Measurements from ENCODE around the gene FAM234B. TPM values are rescaled to one million over a fixed set of nuclear protein-coding genes. Genes with fewer than 3 reads are reported as not detected.

The FAM234B gene
- total RNA-seq, 4 donors from 2014 or later = 1.8 to 3.5 (median 2.5) TPM

DNA sequence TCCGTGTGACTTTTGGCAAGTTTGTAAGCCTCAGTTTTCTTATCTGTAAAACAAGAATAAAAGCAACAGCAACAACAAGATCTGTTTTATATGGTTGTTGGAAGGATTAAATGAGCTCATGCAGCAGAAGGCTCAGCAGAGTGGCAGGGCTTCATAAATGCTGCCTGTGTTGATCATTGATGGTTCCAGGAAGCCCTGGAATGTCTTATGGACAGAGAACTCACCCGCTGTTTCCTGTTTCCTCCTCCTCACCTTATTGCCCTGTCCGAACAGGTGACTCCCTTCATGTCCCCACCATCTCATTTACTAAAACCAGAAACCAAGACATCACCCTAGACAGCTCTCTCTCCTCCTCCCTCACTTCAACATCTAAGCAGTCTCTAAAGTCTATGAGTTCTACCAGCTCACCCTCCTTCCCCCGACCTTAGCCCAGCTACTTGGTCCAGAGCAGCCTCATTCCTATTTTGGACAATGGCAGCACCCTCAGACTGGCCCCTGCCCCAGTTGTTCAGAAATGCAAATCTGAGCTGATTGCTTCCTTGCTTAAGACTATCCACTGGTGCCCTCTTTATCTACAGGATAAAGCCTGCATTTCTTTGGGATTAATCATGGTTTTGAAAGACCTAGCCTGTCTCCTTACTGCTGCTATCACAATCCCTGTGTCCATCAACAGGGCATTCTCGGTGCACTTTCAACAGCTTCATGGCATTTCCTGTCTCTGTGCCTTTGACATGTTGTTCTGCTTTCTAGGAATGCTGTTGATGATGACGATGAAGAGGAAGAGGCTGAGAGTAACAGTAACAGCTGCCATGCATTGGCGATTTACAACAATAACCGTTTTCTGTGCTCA is 80.7 kb downstream of the FAM234B start:
- no peak for TF ChIP-seq POLR2A (IDR thresholded peaks at IDR 0.05)
- TF ChIP-seq, protein P1, sequence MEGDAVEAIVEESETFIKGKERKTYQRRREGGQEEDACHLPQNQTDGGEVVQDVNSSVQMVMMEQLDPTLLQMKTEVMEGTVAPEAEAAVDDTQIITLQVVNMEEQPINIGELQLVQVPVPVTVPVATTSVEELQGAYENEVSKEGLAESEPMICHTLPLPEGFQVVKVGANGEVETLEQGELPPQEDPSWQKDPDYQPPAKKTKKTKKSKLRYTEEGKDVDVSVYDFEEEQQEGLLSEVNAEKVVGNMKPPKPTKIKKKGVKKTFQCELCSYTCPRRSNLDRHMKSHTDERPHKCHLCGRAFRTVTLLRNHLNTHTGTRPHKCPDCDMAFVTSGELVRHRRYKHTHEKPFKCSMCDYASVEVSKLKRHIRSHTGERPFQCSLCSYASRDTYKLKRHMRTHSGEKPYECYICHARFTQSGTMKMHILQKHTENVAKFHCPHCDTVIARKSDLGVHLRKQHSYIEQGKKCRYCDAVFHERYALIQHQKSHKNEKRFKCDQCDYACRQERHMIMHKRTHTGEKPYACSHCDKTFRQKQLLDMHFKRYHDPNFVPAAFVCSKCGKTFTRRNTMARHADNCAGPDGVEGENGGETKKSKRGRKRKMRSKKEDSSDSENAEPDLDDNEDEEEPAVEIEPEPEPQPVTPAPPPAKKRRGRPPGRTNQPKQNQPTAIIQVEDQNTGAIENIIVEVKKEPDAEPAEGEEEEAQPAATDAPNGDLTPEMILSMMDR (IDR thresholded peaks at IDR 0.05 in 4 of 5, conservative IDR thresholded peaks at IDR 0.05 in 1 of 5) = no peak
- Histone ChIP-seq H3K27me3 (no peaks in the 10 kb centered on the region), H3K27ac (no peak overlapping the region), H3K36me3 (no peaks in the 10 kb centered on the region), H3K9me3 (no peaks in the 10 kb centered on the region), H3K4me1 (no peaks in the 10 kb centered on the region), H3K4me3 (no peak overlapping the region)
- intact Hi-C loops (cut with DNase I; ENCODE audit: low total_unique reads) (no loop called here), in situ Hi-C loops (cut with MboI; ENCODE audit: low sequenced_read_pairs in 4 of 4) (no loop called here)
- DNase-seq = no peak
- no peak for ATAC-seq

DNA sequence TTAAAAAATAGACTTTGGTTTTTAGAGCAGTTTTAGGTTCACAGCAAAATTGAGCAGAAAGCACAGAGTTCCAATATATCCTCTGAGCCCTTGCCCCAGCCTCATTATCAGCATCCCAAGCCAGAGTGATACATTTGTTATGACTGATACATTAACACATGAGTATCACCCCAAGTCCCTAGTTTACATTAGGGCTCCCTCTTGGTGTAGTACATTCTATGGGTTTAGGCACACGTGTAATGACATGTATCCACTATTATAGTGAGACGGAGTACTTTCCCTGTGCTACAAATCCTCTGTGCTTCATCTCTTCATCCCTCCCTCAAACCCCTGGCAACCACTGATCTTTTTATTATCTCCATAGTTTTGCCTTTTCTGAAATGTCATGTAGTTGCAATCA is 81.8 kb downstream of the FAM234B start:
- no peak for DNase-seq
- TF ChIP-seq, protein P1 (IDR thresholded peaks at IDR 0.05 in 4 of 5, conservative IDR thresholded peaks at IDR 0.05 in 1 of 5) = no peak
- TF ChIP-seq POLR2A (IDR thresholded peaks at IDR 0.05) = no peak
- H3K4me3 ChIP-seq = no peak overlapping the region
- H3K27ac ChIP-seq = no peak overlapping the region
- intact Hi-C loops (cut with DNase I; ENCODE audit: low total_unique reads) = no loop called here
- ATAC-seq = no peak
- no peaks in the 10 kb centered on the region for H3K4me1 ChIP-seq
- no peaks in the 10 kb centered on the region for H3K27me3 ChIP-seq
- no peaks in the 10 kb centered on the region for H3K36me3 ChIP-seq
- in situ Hi-C loops (cut with MboI; ENCODE audit: low sequenced_read_pairs in 4 of 4) = no loop called here
- H3K9me3 ChIP-seq = no peaks in the 10 kb centered on the region

DNA sequence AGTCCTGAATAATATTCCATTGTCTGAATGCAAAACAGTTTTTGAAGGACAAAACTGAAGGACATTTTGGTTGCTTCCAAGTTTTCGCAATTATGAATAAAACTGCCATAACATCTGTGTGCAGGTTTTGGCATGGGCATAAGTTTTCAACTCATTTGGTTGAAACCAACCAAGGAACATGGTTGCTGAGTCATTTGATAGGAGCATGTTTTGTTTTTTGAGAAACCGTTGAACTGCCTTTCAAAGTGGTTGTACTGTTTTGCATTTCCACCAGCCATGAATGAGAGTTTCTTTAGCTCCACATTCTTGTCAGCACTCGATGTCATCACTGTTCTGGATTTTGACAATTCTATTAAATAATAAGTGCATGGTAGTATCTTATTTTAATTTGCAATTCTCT is 82.3 kb downstream of the FAM234B start:
- no peaks in the 10 kb centered on the region for H3K36me3 ChIP-seq

DNA sequence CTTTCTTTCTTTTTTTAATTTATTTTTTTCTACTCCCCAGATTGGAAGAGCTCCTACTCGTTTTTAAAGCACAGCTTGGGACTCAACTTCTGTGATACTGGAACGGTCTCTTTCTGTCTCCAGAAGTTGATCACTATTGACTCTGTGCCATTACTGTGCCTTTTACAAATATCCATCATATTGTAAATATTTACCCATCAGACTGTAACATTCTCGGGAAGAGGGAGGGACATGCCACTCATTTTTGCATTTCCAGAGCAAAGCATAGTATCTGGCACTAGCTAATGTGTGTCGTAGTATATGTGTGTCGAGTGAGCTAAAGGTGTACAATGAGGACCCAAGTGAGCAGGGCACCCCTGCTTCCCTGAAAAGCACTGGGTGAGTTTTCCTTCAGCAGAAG is 83.3 kb downstream of the FAM234B start:
- Histone ChIP-seq H3K4me1 (no peaks in the 10 kb centered on the region), H3K36me3 (no peaks in the 10 kb centered on the region), H3K27ac (no peak overlapping the region), H3K9me3 (no peaks in the 10 kb centered on the region), H3K27me3 (no peaks in the 10 kb centered on the region), H3K4me3 (no peak overlapping the region)
- ATAC-seq (no peak), DNase-seq (no peak)
- TF ChIP-seq, protein P1 (IDR thresholded peaks at IDR 0.05 in 4 of 5, conservative IDR thresholded peaks at IDR 0.05 in 1 of 5) = no peak
- TF ChIP-seq POLR2A (IDR thresholded peaks at IDR 0.05) = no peak
- intact Hi-C loops (cut with DNase I; ENCODE audit: low total_unique reads) (no loop called here), in situ Hi-C loops (cut with MboI; ENCODE audit: low sequenced_read_pairs in 4 of 4) (no loop called here)

More for the DNA sequence above, 82.3 kb downstream of the FAM234B start:
- no peaks in the 10 kb centered on the region for H3K4me1 ChIP-seq
- TF ChIP-seq, protein P1 (IDR thresholded peaks at IDR 0.05 in 4 of 5, conservative IDR thresholded peaks at IDR 0.05 in 1 of 5) = no peak
- no peak for TF ChIP-seq POLR2A (IDR thresholded peaks at IDR 0.05)
- intact Hi-C loops (cut with DNase I; ENCODE audit: low total_unique reads) = no loop called here
- no peak overlapping the region for H3K27ac ChIP-seq
- no peaks in the 10 kb centered on the region for H3K27me3 ChIP-seq
- no peak overlapping the region for H3K4me3 ChIP-seq
- DNase-seq = no peak
- in situ Hi-C loops (cut with MboI; ENCODE audit: low sequenced_read_pairs in 4 of 4) = no loop called here
- ATAC-seq = no peak
- H3K9me3 ChIP-seq = no peaks in the 10 kb centered on the region
